Neural progenitor cell (in vitro differentiated cells): ENCODE results near the gene CHM.

ENCODE experiments used
- CTCF ChIP-seq: fragments of 200-600 bp; sonication (generic); IDR thresholded peaks from 2 replicates; pipeline ENCODE4 v1.5.1; 2017; ENCODE audit warnings: antibody characterized with exemption, mild to moderate bottlenecking
- EZH2 ChIP-seq: fragments of 200-600 bp; sonication (generic); IDR thresholded peaks from 2 replicates; pipeline ENCODE4 v1.6.1; 2017; ENCODE audit warnings: antibody characterized with exemption, mild to moderate bottlenecking, moderate library complexity
- EZH2phosphoT487 ChIP-seq: fragments of 200-600 bp; sonication (generic); IDR thresholded peaks from 2 replicates; pipeline ENCODE4 v1.6.1; 2017; ENCODE audit warnings: antibody characterized with exemption

GRCh38 chrX:85994228-85994627, 53.1 kb downstream of the CHM start:
- TF ChIP-seq CTCF: no peak
- TF ChIP-seq EZH2: no peak
- no peak for TF ChIP-seq EZH2phosphoT487
